HEK293T (cell line): Measurements from ENCODE around the gene DMD.

Experiments used
- CTCF ChIA-PET: fragments of 350-600 bp; formaldehyde crosslinking; extraction: SDS; loops from one replicate; lab custom pipeline; 2021; ENCODE audit warnings: antibody characterized with exemption, inconsistent platforms; lab: Yijun Ruan, JAX
- POLR2A ChIA-PET: fragments of 350-600 bp; formaldehyde crosslinking; extraction: SDS; loops from one replicate; lab custom pipeline; 2020; ENCODE audit warnings: antibody characterized with exemption, inconsistent platforms; lab: Yijun Ruan, JAX
- DNase-seq: peaks from one replicate; pipeline ENCODE4 v3.0.0; 2012; ENCODE audit warnings: mixed read lengths; ENCODE audit errors: extremely low spot score
- ARNT ChIP-seq: fragments of 450-650 bp; IDR thresholded peaks from 2 replicates; pipeline ENCODE4 v1.6.1; 2017; ENCODE audit warnings: mild to moderate bottlenecking
- BHLHE40 ChIP-seq: fragments of 450-650 bp; IDR thresholded peaks from 2 replicates; pipeline ENCODE4 v1.6.1; 2016; ENCODE audit warnings: mild to moderate bottlenecking, moderate library complexity, borderline replicate concordance
- CTBP1 ChIP-seq: fragments of 450-650 bp; IDR thresholded peaks from 2 replicates; pipeline ENCODE4 v1.6.1; 2016; ENCODE audit warnings: borderline replicate concordance
- ELF4 ChIP-seq: fragments of 450-650 bp; IDR thresholded peaks from 2 replicates; pipeline ENCODE4 v1.6.1; 2017; ENCODE audit warnings: antibody characterized with exemption
- FOXA1 ChIP-seq: fragments of 450-650 bp; IDR thresholded peaks from 2 replicates; pipeline ENCODE4 v1.6.1; 2016; ENCODE audit warnings: mild to moderate bottlenecking
- FOXK2 ChIP-seq: fragments of 450-650 bp; IDR thresholded peaks from 2 replicates; pipeline ENCODE4 v1.6.1; 2016; ENCODE audit warnings: mild to moderate bottlenecking
- FOXM1 ChIP-seq: fragments of 450-650 bp; IDR thresholded peaks from 2 replicates; pipeline ENCODE4 v1.6.1; 2017; ENCODE audit warnings: mild to moderate bottlenecking, borderline replicate concordance
- HDGF ChIP-seq: fragments of 450-650 bp; IDR thresholded peaks from 2 replicates; pipeline ENCODE4 v1.6.1; 2017; ENCODE audit warnings: antibody characterized with exemption, borderline replicate concordance
- L3MBTL2 ChIP-seq: fragments of 450-650 bp; conservative IDR thresholded peaks from 2 replicates; pipeline ENCODE4 v1.6.1; 2016; ENCODE audit warnings: mild to moderate bottlenecking
- LEF1 ChIP-seq: fragments of 450-650 bp; IDR thresholded peaks from 2 replicates; pipeline ENCODE4 v1.6.1; 2017; ENCODE audit warnings: mild to moderate bottlenecking, borderline replicate concordance
- NFRKB ChIP-seq: fragments of 450-650 bp; IDR thresholded peaks from 2 replicates; pipeline ENCODE4 v1.6.1; 2016; ENCODE audit warnings: mild to moderate bottlenecking, moderate library complexity
- PKNOX1 ChIP-seq: fragments of 450-650 bp; IDR thresholded peaks from 2 replicates; pipeline ENCODE4 v1.6.1; 2016
- SP1 ChIP-seq: fragments of 450-650 bp; IDR thresholded peaks from 2 replicates; pipeline ENCODE4 v1.6.1; 2017
- SUZ12 ChIP-seq: fragments of 450-650 bp; IDR thresholded peaks from 2 replicates; pipeline ENCODE4 v1.6.1; 2016; ENCODE audit warnings: mild to moderate bottlenecking
- TARDBP ChIP-seq: fragments of 450-650 bp; IDR thresholded peaks from 2 replicates; pipeline ENCODE4 v1.6.1; 2016
- ZNF384 ChIP-seq: fragments of 450-650 bp; IDR thresholded peaks from 2 replicates; pipeline ENCODE4 v1.6.1; 2016

Gene DMD

GRCh38 chrX:31268359-31268758 lies 1943.0 kb downstream of the DMD start:
- peak; percentile 8 for DNase-seq
- ChIA-PET POLR2A (no interaction called here), CTCF (interaction anchor here (0.6 to 1.0 kb wide), 2 partner anchors 103 to 230 kb away, joined by 5 to 7 read pairs; no protein-coding TSS in a partner anchor)
- TF ChIP-seq LEF1 = no peak
- TF ChIP-seq SP1 = no peak
- TF ChIP-seq TARDBP = no peak
- TF ChIP-seq ELF4 = no peak
- no peak for TF ChIP-seq L3MBTL2
- no peak for TF ChIP-seq CTBP1
- no peak for TF ChIP-seq ZNF384
- no peak for TF ChIP-seq FOXA1
- TF ChIP-seq SUZ12 = no peak
- TF ChIP-seq PKNOX1 = no peak
- no peak for TF ChIP-seq FOXK2
- TF ChIP-seq BHLHE40 = no peak
- no peak for TF ChIP-seq HDGF
- TF ChIP-seq FOXM1 = no peak
- no peak for TF ChIP-seq NFRKB
- TF ChIP-seq ARNT = no peak

- TF ChIP-seq ZNF384 (no peak), TARDBP (no peak), SUZ12 (no peak)
- POLR2A ChIA-PET = no interaction called here
- DNase-seq = peak; percentile 57
- CTCF ChIA-PET = no interaction called here
Observed at GRCh38 chrX:31266203-31267076, 1944.9 kb downstream of the DMD start.

- ChIA-PET CTCF (no interaction called here), POLR2A (no interaction called here)
- no peak for DNase-seq
- TF ChIP-seq ZNF384 (no peak), L3MBTL2 (no peak)
Observed at GRCh38 chrX:31265383-31265782, 1946.0 kb downstream of the DMD start.

GRCh38 chrX:31260351-31260750 lies 1951.0 kb downstream of the DMD start:
- POLR2A ChIA-PET = no interaction called here
- CTCF ChIA-PET = interaction anchor here (1.1 kb wide), 1 partner anchor 32 kb away, joined by 3 read pairs; no protein-coding TSS in a partner anchor
- no peak for DNase-seq
- TF ChIP-seq PKNOX1 (no peak), L3MBTL2 (no peak), ARNT (no peak), CTBP1 (no peak), BHLHE40 (no peak), ELF4 (no peak), FOXK2 (no peak), TARDBP (no peak), FOXA1 (no peak), FOXM1 (no peak), SUZ12 (no peak), NFRKB (no peak), SP1 (no peak), HDGF (no peak), ZNF384 (no peak), LEF1 (no peak)

GRCh38 chrX:31258166-31258565 lies 1953.2 kb downstream of the DMD start:
- TF ChIP-seq L3MBTL2 (no peak), PKNOX1 (no peak), CTBP1 (no peak)
- DNase-seq = no peak
- CTCF ChIA-PET = no interaction called here
- POLR2A ChIA-PET = no interaction called here

- POLR2A ChIA-PET = no interaction called here
- DNase-seq = no peak
- TF ChIP-seq PKNOX1 (no peak), LEF1 (no peak), SUZ12 (no peak), NFRKB (no peak), TARDBP (no peak), FOXM1 (no peak), ARNT (no peak), SP1 (no peak), HDGF (no peak), CTBP1 (no peak), ELF4 (no peak)
- CTCF ChIA-PET = interaction anchor here (0.6 to 0.9 kb wide), 3 partner anchors 16 to 335 kb away, joined by 3 to 8 read pairs (median 5); no protein-coding TSS in a partner anchor
Observed at GRCh38 chrX:31255310-31256033, 1955.9 kb downstream of the DMD start.
